ENCODE measurements around the gene PRR16.

Gene PRR16

DNA sequence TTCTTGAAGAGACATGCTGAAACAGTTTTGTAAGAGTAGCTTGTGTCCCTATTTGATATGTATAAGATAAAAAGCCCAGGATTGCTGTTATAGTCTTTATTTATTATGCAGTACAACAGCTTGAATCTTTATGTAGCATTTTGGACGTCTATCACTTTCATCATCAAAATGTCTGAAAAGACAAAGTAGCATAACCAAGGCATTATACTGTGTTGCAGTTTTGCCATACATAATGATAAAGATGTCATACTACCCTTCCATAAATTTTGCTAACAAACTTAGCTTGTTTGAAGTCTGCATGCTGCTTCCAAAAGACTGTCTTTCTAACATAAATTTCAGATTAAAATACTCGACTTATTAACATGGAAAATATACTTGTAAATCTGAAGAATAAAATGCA lies 127.8 kb downstream of the PRR16 start:
- no peak for DNase-seq

DNA sequence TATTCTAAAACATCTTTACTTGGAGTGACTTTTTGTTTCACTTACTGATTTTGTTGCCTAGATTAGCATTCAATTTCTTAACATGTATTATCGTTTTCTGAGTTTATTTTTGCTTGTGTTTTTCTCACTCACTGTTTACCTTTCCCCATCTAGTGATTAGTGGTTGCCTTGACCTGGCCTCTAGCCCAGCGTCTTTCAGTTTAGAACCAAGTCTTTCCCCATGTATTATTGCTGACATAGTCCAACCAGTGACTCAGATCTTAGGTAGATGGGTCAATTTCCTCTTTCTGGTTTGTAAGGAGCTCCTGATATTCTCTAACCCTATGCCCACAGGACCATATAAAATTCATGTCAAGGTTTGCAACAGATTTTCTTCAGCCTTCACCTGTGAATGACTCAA lies 135.5 kb downstream of the PRR16 start:
- DNase-seq = no peak

DNA sequence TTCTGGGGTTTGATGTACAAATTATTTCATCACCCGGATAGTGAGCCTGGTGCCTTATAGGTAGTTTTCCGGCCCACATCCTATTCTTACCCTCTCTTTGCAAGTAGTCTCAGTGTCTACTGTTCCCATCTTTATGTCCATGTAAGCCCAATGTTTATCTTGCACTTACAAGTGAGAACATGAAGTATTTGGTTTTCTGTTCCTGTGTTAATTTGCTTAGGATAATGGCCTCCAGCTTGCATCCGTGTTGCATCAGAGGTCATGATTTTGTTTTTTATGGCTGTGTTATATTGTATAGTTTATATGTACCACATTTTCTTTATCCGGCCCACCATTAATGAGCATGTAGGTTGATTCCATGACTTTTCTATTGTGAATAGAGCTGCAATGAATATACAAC lies 136.5 kb downstream of the PRR16 start:
- no peak for DNase-seq

DNA sequence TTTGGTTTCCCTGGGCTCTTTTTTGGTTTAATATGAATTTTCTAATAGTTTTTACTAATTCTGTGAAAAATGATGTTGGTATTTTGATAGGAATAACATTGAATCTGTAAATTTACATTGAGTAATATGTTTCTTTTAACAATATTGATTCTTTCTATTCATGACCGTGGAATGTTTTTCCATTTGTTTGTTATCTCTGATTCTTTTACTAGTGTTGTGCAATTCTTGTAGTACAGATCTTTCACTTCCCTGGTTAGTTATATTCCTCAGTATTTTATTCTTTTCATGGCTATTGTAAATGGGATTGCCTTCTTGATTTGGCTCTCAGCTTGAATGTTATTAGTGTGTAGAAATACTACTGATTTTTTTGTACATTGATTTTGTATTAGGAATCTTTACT lies 137.9 kb downstream of the PRR16 start:
- no peak for DNase-seq

DNA sequence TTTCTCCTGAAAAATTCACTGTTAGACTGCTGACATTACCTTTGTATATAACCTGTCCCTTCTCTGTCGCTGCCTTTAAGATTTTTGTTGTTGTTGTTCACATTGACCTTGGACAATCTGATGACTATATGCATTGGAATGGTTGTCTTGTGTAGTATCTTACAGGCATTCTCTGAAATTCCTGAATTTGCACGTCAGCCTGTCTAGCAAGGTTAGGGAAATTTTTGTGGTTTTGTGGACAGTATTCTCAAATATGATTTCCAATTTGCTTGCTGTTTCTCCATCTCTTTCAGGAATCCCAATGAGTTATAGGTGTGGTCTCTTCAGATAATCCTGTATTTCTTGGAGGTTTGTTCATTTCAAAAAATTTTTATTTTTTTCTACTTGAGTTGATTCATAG lies 140.8 kb downstream of the PRR16 start:
- DNase-seq = no peak

DNA sequence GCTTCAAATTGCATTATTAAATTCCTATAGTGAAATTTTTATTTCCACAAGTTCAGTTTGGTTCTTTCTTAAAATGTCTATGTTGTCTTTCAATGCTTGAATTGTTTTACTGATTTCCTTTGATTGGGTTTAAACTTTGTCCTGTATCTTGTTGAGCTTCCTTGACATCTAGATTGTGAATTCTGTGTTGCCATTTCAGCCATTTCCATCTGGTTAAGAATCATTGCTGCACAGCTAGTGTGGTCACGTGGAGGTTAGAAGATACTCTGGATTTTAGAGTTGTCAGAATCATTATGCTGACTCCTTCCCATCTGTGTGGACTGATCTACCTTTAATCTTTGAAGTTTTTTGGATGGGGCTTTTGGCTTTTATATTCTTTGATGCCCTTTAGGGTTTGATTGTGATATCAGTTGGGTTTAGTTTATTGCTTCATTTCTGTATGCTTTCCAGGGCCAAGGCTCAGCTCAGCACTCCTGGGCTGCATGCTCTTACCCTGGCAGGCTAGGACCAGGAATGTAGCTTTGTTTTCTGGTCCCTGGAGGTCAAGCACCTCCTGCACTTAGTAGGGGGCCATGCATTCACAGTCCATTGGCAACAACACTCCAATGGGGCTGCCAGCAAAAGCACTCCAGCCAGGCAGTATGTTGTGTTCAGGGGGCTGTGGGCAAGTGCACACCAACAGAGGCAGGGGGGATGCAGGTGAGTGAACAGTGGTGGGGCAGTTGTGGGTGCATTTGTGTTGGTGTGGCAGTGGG lies 141.4 kb downstream of the PRR16 start:
- no peak for DNase-seq

DNA sequence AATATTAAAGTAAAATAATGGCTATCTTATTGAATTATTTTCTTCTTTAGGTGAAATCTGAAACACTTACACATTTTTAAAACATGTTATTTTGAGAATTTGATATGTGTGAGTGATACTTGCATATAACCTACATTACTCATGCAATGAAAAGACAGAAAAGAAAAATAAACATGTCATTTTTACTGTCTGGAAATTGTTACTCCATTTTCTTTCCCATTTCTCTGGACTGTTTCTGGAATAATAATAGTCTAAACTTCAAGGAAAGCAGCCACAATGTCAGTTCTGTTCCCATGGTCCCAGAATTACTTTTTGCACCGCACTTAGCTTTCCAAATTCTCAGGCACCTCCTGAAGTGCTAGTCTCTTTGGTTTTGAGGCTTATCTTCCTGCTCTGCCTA lies 145.5 kb downstream of the PRR16 start:
- no peak for DNase-seq

DNA sequence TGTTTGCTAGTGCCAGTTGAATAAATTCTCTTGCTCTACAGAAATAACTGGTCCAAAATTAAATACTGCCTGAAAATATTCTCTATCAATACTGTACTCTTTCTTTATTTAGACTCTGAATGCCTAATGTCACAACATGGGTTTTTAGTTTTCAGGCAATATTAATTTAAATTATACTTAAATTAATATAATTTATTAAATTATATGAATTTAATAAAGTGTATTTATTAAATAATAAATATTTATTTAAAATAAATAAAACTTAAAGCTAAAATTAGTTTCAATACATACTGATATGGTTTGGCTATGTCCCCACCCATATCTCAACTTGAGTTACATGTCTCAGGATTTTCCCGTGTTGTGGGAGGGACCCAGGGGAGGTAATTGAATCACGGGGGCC lies 146.0 kb downstream of the PRR16 start:
- DNase-seq = no peak

DNA sequence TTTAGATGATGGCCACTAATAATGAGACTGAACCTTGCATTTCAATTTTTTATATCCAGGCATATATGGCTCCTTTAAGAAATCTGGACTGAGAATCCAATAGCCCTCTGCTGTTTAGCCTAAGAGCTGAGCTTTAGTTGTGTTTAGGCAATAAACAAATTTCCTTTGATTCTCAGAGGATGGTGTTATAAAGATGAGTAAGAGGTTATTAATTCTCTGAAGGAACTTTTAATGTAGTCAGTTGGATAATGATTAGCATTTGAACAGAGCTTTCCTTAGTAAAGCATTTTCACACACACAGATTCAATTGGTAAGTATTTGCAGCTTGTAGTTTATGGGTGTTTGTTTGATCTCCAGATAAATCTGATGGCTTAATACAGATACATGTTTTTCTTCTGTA lies 149.6 kb downstream of the PRR16 start:
- DNase-seq = no peak

DNA sequence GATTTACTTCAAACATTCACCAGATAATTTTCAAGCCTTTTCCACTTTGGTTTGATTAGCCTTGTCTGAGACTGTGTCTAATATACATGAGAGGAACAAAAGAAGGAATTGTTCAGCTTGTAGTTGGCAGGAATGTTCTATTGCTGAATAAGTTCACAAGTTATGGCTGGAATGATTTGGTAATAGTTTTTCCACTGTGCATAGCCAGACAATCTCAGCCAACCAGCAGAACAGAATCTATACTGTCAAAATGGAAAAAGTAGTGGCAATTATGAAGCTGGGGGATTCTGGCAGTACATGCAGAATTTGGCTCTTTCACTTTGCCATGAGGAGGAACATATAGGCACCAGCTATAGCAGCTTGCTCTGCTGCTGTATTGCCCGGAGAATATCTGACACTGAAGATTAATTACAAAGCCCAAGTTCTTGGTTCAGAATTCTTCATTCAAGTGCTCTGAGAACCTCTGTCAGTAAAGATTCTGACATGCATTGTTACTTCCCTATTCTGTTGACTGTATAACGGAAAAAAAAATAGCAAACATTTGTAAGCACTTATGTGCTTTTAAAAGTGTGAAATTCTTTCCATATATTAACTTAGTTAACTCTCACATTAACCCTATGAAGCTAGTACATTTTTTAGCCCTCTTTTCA lies 150.6 kb downstream of the PRR16 start:
- DNase-seq = no peak

DNA sequence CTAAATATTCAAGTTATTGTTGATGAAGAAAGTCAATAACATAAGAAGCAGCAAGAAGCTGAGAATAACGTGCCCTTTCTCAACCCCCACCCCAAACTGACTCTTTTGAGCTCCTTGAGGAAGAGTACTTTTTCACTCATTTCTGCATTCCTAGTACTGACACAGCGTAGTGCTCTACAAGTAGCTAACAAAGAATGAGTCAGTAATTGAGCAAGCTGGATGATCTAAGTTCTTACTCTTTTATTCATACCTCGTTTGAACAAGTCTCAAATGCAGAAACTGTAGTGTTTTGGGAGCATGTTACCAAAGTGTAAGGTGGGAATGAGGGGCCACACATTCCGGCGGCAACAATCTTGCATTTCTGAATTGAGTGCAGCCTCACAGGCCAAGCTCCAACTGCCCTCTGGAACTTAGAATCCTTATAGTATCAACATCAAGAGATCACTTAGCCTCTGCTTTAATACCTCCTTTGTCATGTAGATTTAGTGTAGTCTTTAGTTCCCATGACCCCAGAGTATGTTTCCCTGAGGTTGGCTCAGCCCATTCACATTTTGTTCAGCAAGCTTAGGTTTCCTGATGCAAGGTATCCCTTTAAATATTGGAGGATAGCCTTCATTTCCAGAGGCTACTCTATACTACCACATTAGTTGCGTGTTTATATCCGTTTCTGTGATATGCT lies 152.0 kb downstream of the PRR16 start:
- DNase-seq = no peak

DNA sequence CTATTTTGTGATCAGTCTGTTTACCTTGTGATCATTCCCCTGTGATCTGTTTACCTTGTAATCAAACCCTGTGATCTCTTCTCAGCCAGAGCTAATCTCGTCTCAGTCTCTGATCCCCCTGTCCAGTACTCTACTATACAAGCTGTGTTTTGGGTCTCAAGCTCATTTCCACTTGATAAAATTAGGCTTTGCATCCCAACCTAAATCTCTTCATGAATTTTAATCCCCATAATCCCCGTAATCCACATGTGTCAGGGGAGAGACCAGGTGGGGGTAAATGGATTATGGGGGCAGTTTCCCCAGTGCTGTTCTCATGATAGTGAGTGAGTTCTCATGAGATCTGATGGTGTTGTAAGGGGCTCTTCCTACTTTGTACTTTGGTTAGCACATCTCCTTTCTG lies 157.2 kb downstream of the PRR16 start:
- no peak for DNase-seq

DNA sequence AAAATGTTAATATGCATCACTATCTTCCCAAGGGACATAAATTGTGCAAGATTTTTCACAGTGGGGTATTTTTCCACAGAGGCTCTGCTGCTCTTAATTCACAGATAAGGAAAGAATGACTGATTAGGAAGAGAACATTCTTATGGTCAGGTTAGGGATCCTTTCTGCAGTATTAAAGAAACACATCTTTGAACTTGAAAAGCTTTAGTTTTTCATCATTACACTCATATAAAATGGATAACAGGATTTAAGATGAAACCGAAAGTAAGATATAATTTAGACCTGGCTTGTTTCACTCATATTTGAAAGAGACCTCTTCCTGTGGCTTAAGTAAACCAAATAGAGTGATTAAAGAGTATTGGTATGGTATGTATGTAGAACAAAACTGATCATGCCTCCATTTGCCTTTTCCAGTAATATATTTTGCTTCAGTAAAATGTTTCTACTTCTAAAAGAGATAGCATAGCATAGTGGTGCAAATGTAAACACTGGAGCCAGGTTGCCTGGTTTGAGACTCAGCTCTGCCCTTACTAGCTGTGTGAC lies 160.0 kb downstream of the PRR16 start:
- DNase-seq = no peak

DNA sequence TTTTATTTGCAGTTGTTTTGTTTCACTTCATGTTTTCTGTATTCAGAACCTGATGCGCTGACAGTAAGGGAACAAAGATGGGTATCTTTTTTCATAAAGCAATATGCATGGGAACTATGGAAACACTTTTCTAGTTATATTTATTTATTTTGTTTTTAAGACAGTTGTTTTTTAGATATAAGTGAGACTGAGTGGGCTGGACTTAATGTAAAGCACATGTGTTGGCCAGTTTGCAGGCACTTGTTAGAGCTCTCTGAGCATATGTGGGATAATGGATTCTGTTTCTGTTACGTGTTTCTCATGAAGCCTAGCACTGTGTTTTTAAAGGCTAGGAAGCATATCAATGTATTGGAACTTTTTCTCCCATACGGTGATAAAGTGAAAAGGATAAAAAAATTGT lies 164.1 kb downstream of the PRR16 start:
- no peak for DNase-seq

DNA sequence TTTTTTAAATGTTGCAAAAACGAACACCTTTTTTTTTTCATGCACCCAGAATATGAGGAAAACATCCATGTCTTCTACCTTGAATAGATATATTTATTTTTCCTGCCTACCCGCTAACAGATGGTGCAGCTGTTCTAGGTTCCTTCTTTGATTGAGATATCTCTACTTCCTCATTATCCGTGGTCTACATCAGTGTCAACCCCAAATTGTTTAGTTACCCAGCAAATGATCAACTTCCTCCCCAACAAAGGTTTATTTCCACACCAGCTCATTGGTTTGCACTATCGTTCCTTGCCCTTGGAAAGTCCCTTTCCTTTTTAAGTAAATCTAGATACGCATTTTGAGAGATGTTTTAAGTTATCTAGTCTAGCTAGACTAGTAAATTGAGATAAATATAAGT lies 166.4 kb downstream of the PRR16 start:
- no peak for DNase-seq

DNA sequence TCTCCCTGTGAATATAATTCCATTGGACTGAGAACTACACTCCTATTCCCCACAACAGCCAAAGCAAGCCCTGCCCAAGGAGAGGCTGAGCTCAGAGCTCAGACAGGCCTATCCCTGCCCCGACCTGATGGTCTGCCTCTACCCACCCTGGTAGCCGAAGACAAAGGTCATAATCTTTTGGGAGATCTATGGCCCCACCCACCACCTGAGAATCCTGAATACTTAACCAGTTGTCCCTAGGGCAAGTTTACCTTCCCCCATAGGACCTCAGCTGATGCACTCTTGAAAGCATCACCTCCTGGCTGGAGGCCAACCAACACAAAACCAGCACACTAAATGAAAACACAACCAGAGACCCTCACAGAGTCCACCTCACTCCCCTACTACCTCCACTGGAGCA lies 167.5 kb downstream of the PRR16 start:
- DNase-seq = no peak

DNA sequence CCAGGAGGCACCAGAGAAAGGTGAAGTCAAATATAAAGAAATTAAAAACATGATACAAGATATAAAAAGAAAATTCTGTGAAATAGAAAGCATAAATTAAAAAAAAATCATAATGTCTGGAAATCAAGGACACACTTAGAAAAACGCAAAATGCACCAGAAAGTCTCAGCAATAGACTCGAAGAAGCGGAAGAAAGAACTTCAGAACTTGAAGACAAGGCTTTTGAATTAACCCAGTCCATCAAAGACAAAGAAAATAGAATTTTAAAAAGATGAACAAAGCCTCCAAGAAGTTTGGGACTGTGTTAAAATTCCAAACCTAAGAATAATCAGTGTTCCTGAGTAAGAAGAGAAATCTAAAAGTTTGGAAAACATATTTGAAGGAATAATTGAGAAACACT lies 168.3 kb downstream of the PRR16 start:
- DNase-seq = no peak

DNA sequence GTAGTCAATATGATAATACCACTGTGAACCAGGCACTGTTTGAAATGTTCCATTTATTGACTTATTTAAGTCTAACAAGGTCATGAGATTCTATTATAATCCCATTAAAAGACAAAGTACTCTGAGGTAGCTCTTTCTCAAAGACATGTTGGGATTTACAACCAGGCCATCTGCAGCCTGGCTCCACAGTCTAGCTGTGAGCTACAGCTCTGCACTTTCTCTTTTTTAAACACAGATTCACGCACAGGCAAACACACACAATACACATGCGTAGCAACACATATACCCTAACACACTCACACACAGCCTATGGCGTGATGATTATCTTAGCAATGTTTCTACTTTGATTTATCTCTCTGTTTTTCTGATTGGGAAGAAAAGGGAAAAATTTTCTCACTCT lies 174.3 kb downstream of the PRR16 start:
- DNase-seq = no peak

DNA sequence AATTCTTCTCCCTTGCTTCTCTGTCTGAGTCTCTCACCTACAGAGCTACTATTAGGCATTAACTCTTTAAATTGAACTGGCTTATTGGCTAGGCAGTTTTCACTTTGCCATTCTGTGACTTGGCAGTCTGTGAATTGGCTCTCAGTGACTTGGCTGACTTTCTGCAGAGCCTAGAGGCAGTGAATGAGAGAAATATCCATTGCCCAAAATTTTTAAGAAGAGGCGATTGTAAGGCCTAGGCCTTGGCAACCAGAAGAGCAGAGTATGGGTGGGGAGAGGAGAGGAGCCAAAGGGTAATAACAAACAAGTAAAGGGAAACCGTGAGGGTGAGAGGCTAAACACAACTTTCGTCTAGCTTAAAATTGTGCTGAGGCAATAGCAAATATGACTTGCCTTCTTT lies 176.7 kb downstream of the PRR16 start:
- no peak for DNase-seq

DNA sequence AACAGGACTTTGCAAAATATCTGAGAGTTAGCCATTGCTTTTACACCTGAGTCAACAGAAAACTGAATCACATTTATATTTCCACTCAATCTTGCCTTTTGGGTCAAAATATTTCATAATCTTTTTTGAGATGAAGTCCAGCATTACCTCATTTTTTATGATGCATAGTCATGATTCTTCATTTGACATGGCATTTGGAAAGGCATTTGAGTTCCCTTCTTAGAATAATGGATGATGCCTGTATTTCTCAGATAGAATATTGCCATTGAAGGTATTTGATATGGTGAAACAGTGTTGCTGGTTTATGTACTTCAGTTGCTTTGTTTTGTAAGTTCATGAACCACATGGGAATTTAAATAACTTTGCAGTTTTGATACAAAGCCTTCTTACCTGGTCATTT lies 180.4 kb downstream of the PRR16 start:
- no peak for DNase-seq

DNA sequence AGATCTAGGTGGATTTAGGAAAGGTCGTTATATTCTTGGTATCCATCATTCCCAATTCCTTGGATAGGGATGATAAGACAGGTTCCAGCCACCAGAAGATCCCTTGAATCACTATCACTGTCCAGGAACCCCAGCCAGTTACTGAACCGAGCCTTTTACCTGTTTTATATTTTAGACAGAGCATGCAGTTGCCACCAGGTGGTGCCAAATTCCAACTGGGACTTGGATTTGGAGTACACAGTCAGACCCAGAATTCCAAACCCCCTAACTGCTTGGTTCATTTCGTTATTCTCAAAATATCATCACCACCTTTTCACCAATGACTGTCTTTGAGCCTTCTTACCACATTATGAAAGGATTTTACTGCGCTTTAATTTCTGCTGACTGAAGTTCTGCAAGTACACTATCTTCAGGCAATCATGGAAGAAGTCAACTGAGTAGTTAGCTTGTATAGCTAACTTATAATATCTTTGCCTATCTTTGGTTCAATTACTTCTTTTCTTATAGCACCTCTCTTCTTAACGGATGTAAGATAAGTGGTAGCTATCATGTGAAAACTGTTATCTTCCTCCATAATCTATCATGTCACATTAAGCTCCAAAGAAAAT lies 191.8 kb downstream of the PRR16 start:
- DNase-seq = peak; percentile 11 to 17

DNA sequence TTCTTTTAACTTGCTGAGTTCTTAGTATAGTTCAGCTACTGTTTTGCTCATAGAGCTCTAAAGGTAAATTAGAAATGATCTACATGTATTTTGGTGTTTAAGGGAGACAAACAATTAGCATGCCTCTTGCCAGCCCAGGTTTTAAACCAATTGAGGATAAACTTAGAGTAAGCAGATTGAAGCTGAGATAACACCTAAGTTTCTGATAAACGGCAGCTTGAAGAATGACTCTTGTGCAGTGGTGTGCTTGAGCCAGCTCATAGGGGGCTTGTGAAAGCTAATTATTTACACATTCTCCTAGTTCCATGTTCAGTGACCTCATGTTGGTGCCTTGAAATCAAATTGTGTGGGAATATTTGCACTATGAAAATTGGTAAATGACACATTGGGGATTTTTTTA lies 193.0 kb downstream of the PRR16 start:
- DNase-seq = no peak

DNA sequence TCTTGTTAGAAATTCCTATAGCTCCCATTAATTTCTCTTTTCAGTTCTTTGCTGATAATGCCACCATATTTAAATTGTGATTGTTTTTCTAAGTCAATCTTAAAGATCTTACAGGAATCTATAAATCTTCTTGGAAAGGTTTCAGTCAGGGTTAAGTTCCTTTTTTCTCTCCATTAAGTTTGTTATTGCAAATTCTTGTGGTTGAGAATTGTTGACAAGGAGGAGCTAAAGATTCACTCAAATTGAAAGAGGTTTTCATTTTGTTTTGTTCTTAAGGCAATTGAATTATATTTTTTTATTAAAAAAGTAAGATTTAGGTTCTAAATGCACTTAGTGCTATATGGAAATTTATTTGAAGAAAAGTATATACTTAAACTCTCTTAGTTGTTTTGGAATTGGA lies 213.4 kb downstream of the PRR16 start:
- DNase-seq = no peak

DNA sequence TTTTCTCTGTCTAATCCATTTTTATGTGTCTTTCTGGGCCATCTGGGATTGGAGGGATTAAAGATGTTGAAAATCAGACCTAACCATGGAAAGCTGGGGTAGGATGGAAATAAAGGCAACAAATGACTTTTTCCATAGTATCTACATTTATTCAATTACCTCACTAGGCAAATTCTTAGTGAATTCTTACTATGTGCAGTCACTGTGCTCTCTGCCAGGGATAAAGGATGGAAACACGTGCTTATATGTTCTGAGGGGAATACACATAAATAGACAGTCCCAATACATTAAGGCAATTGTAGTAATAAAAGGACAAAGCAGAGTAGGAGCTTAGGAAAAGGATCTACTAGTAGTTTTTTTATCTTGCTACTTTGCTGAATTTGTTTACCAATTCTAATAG lies 214.2 kb downstream of the PRR16 start:
- DNase-seq = no peak
